Activated CD8-positive, alpha-beta memory T cell treated with anti-CD3 and anti-CD28 coated beads, Interleukin-2, amount 50 U/mL, for 48 hours (primary cell): ENCODE data around the gene UNKL.

Experiments used
- DNase-seq: peaks from one replicate; pipeline ENCODE4 v3.0.0-alpha.2; 2020

UNKL gene

GRCh38 chr16:1374418-1375297 is 39.8 kb downstream of the UNKL start:
- DNase-seq: no peak

- DNase-seq: no peak
Measured at GRCh38 chr16:1372292-1372950, 42.1 kb downstream of the UNKL start.

GRCh38 chr16:1371054-1371978 is 43.2 kb downstream of the UNKL start:
- DNase-seq: no peak

- no peak for DNase-seq
Measured at GRCh38 chr16:1367486-1368174, 46.9 kb downstream of the UNKL start.

- DNase-seq: no peak
Measured at GRCh38 chr16:1366712-1367299, 47.7 kb downstream of the UNKL start.

- no peak for DNase-seq
Measured at GRCh38 chr16:1366060-1366711, 48.3 kb downstream of the UNKL start.

GRCh38 chr16:1364510-1364909 is 50.0 kb downstream of the UNKL start:
- no peak for DNase-seq

- peak; percentile 86 for DNase-seq
Measured at GRCh38 chr16:1363501-1364041, 50.9 kb downstream of the UNKL start.

GRCh38 chr16:1362807-1363206 is 51.7 kb downstream of the UNKL start:
- DNase-seq: no peak

- no peak for DNase-seq
Measured at GRCh38 chr16:1361685-1362360, 52.7 kb downstream of the UNKL start.

GRCh38 chr16:1357906-1358566 is 56.5 kb downstream of the UNKL start:
- no peak for DNase-seq

- no peak for DNase-seq
Measured at GRCh38 chr16:1356061-1356900, 58.2 kb downstream of the UNKL start.

GRCh38 chr16:1355591-1355990 is 58.9 kb downstream of the UNKL start:
- DNase-seq: no peak

- DNase-seq: no peak
Measured at GRCh38 chr16:1354815-1355540, 59.5 kb downstream of the UNKL start.

GRCh38 chr16:1351582-1352362 is 62.7 kb downstream of the UNKL start, which contains the start of the genes GNPTG and TSR3:
Gene GNPTG, plus strand, starts transcription at chr16:1351931. Its CDS starts 35 bp downstream, at chr16:1351966.
Gene TSR3, minus strand, starts transcription at chr16:1351878. Its CDS starts 74 bp downstream, at chr16:1351804.
- DNase-seq: peak; percentile 96

GRCh38 chr16:1351215-1351581 is 63.3 kb downstream of the UNKL start:
- DNase-seq: no peak

- no peak for DNase-seq
Measured at GRCh38 chr16:1350691-1351090, 63.8 kb downstream of the UNKL start.
